ENCODE measurements around the gene PLEKHG2.
A peak's percentile ranks its signal among the peaks of the same experiment; 100 is the strongest.

Gene PLEKHG2

DNA sequence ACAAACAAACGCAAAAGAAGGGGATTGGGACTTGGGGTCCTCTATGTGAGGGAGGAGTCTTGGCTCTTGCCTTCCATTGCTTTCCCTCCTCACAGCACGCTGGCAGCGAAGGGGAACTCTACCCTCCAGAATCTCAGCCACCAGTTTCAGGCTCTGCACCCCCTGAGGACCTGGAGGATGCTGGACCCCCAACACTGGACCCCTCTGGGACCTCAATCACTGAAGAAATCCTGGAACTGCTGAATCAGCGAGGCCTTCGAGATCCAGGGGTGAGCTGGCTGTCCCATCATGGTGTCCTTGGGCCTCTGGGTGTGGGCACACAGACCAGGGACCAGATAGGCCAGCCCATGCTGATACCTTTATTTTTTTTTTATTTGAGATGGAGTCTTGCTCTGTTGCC, 9.6 kb downstream of the PLEKHG2 start:
- no peak for DNase-seq (ENCODE audit: low spot score)

DNA sequence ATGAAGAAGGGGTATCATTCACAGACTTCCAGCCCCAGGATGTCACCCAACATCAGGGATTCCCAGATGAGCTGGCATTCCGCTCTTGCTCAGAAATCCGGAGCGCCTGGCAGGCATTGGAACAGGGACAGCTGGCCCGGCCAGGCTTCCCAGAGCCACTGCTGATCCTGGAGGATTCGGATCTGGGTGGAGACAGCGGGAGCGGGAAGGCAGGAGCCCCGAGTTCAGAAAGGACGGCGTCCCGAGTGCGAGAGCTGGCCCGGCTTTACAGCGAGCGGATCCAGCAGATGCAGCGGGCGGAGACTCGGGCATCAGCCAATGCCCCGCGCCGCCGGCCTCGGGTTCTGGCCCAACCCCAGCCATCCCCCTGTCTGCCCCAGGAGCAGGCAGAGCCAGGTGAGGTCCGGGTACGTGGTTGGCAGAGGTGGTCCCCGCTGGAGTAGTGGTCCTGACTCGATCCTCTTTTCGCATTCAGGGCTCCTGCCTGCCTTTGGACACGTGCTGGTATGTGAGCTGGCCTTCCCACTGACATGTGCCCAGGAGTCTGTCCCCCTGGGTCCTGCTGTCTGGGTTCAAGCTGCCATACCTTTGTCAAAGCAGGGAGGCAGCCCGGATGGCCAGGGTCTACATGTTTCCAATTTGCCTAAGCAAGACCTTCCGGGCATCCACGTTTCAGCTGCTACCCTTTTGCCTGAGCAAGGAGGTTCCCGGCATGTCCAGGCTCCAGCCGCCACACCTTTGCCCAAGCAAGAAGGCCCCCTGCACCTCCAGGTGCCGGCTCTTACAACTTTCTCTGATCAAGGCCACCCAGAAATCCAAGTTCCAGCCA, 11.0 kb downstream of the PLEKHG2 start:
- no peak for DNase-seq (ENCODE audit: low spot score)

DNA sequence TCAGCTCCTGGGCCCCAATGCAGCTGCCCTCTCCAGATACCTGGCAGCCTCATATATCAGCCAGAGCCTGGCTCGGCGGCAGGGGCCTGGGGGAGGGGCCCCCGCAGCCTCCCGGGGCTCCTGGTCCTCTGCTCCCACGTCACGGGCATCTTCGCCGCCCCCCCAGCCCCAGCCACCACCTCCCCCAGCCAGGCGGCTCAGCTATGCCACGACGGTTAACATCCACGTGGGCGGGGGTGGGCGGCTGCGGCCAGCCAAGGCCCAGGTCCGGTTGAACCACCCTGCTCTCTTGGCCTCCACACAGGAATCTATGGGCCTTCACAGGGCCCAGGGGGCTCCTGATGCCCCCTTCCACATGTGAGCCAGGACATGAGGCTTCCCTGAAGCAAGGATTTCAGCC, 12.5 kb downstream of the PLEKHG2 start:
- no peak for DNase-seq (ENCODE audit: low spot score)

DNA sequence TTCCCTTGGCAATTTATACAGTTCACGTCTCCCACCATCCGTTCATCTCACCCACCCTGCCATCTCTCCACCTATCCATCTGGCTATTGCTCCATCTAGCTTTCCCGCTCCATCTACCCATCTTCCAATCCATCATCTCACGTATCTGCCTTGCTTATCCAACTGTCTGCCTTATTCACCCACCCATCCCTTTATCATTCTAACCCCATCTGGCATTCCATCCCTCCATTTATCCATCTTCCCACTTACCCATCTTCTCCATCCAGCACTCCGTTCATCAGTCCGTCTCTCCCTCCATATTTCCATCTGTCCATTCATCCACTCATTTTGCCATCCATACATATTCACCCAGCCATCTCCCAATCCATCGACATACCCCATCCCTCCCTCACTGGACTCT, 13.3 kb downstream of the PLEKHG2 start:
- DNase-seq (ENCODE audit: low spot score), result no peak

DNA sequence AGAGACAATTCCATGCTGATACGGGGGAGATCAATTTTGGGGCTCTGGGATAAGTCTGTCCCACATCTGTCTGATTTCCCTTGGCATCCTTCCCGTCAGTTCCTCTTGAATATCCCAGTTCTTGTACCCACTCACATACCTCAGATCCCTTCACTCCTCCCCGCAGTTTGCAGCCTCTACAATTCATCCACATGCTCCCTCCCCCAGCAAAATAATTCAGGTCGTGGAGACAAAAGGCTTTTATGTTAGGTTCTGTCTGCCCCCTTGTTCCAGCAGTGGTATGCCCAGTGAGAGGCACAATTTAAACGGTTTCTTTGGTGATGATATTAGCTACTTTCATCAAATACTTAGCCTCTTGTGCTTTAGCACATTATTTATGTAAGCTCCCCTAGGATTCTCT, 13.7 kb downstream of the PLEKHG2 start:
- no peak for DNase-seq (ENCODE audit: low spot score)

DNA sequence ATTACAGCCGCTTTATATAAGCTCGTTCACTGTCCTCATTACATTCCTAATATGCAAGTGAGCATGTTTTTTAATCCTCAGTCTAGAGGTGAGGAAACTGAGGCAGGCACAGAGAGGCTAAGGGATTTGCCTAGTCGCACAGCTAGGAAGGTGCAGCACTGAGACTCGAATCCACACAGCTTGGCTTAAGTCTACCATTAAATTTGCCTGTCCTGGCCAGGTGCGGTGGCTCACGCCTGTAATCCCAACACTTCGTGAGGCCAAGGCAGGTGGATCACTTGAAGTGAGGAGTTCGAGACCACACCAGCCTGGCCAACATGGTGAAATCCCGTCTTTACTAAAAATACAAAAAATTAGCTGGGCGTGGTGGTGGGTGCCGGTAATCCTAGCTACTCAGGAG, 15.2 kb downstream of the PLEKHG2 start:
- DNase-seq (ENCODE audit: low spot score), result no peak

DNA sequence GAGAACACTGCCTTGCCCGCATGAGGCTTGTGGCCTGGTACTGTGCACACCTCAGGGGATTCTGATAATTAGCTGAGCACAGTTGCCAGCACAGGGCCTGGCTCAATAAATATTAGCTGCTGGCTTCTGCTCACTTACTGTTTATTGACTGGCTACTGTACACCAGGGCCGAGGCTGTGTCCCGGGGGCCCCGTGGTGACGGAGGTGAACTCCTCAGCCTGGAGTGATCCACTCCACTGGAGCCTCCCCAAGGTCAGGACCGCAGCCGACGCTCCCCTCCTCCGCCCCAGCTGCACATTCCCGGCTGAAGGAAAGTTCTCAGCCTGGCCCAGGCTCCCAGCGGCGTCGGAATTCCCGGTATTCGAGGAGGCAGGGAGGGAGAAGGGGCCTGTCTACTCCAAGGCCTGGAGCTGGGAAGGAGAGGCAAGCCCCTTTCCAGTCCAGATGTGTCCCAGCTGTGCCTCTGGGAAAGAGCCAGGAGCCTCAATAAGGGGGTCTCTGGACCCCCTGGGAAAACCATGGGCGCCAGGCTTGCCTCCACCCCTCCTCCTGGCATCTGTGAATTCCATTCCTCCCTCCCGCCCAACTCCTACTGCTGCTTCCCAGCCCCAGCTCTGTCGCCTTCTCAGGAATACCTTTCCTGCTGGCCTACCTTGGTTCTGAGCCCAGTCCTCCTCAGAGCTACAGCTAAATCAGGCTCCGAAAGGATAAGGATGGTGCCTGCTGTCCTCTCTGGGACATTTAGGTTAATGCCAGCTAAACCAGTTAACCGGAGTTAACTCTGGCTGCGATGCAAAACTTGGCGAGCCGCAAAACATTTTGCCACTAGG, 16.0 kb downstream of the PLEKHG2 start:
- peak; percentile 89 for DNase-seq (ENCODE audit: low spot score)

DNA sequence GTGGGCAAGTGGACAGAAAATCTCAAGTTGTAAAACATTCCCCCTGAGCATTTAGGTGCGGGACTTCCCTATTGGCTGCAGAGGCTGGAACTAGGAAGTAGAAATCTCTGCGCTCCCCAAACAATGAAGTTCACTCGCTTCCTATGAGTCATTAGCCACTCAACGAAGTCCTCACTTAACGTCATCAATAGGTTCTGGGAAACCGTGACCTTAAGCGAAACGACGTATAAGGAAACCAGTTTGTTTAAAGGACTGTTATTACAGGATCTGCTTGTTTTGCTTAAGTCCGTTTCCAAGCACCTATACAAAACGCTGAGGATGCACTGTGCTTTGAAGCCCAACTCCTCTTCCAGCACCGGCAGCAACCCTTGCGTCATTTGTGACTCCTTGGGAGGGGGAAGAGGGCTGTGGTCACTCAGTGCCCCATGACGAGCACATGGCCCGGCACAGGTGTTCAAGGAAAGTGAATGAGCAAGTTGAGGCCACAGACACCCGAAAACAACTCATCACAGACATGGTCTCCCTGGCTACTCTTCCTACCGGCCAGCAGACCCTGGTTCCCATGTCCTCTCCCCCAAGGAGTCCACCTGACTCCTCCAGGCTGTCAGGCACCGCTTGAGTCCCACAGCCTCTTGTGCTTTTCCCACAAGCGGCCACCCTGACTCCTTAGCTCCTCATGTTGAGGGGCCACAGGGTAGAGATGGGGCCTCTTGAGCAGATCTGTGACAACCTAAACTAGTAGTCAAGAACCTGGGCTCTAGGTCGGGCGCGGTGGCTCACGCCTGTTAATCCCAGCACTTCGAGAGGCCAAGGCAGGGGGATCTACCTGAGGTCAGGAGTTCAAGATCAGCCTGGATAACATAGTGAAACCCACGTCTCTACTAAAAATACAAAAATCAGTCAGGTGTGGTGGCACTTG, 18.5 kb downstream of the PLEKHG2 start:
- DNase-seq (ENCODE audit: low spot score), result no peak

DNA sequence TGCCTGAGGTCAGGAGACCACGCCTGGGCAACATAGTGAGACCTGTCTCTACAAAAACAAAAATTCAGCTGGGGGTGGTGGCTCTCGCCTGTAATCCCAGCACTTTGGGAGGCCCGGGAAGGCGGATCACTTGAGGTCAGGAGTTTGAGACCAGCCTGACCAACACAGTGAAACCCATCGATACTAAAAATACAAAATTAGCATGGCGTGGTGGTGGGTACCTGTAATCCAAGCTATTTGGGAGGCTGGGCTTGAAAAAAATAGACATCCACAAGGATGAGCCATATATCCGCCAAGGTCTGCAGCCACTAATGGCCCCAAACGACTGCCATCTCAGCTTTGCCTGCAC, 20.2 kb downstream of the PLEKHG2 start:
- no peak for DNase-seq (ENCODE audit: low spot score)

DNA sequence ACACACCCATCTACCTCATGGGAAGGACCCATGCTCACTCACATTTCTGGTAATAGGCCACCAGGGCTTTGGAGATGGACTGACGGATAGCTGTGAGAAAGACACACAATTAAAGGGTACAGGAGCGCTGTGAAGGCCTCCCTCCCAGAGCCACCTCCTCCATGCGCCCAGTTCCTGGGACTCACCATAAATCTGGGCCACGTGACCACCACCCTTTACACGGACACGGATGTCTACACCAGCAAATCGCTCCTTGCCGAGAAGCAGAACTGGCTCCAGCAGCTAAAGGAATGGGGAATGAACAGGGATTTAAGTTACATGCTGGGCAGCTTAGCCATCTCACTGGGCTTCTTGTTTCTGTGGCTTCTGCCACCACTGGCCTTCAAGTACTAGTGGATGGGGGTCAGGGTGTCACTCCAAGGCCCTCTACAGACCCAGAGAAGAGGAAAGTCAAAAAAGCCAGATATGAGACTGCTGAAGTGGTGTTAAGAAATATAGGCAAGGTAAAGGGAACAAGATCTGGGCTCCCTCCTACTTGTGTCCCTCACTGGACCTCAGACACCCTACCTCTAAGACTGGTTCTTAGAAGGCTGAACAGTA, 21.1 kb downstream of the PLEKHG2 start:
- DNase-seq (ENCODE audit: low spot score), result no peak

DNA sequence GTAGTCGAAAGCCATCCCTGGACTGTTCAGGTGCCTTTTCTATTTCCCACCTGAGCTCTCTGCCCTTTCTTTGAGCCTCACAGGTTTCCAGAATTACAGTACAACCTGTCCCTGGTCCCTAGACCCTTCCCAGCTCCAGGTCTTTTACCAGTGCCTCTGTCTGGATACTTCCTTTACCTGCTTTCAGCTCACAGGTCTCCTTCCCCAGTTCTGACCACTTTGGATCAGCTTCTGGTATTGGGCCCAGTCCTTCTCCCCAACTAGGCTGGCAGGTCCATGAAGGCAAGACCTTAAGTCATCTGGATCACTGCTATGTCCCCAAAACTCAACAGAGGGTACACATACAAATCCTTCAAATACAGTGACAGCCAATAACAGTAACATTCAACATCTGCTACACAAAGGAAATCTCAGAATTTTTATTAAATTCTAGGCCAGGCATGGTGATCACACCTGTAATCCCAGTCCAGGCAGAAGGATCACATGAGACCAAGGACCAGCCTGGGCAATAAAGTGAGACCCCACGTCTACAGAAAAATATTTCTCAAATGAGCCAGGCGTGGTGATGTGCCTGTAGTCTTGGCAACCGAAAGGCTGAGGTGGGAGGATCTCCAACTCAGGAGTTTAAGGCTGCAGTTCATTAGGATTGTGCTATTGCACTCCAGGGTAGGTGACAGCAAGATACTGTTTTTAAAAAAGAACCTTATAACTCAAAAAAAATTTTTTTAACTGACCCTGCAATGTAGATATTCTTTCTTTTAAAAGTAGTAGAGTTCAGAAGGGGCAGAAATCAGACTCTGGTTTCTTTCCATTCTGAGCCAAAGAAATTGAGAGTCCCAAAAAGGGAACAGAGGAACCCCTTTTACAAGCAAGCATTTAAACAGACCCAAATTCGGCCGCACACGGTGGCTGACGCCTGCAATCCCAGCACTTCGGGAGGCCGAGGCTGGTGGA, 21.9 kb downstream of the PLEKHG2 start:
- DNase-seq (ENCODE audit: low spot score), result no peak

DNA sequence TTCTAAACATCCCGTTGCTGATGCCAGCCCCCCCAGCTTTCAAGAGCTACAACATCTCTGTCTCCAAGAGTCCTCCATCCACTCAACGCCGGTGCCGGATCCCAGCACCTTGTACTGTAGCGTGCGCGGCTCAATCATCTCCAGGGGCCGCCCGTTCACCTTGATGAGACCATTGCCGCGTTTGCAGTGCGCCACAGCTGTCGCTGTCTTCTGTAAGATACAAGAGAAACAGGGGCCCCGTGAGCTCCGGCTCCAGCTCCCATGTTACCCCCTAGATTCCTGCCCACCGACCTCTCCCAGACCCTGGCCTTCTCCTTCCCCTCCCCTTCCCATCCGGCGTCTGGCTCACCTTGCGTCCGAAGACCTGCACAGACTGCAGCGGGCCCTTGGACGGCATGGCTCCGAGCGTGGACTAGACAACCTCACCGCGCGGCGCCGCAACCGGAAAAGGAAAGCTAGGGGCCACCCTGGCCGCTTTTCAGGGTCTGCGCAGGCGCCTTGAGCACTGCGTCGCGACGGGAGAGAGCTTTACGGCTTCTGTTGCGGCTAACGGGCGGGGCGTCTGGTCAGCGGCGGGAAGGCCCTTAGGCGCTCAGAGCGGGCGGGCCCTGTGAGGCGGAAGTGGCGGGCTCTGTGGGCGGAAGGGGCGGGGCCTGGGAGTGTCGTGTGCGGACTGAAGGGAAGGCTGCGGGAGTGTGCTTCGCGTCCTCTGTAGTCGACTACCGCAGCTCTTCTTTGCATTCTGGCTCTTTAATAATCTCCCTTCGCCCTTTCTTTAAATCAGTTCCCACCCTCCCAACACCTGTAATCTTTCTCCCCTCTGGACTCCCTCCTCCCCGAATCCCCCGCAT, 23.3 kb downstream of the PLEKHG2 start, which contains the start of gene RPS16:
TSS of gene RPS16 (minus strand) at position 451 of the 851 bp plus-strand sequence. CDS start at position 397, 54 bp downstream.
- peak; percentile 97 for DNase-seq (ENCODE audit: low spot score)

DNA sequence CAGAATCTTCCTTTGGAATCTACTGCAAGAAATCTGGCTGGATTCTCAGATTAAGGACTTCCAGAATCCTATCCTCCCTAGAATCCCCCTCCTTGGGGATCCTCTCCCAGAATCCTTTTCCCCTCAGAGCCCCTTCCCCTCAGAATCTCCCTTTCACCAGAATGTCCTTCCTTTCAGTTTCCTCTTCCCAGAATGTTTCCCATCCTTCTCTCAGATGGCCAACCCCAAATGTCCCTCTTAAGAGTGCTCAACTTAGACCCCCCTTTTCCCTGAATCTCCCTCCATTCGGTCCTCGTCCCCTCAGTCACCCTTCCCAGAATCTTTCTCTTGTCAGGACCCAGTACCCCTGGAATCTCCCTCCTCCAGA, 23.9 kb downstream of the PLEKHG2 start:
- DNase-seq (ENCODE audit: low spot score), result no peak

DNA sequence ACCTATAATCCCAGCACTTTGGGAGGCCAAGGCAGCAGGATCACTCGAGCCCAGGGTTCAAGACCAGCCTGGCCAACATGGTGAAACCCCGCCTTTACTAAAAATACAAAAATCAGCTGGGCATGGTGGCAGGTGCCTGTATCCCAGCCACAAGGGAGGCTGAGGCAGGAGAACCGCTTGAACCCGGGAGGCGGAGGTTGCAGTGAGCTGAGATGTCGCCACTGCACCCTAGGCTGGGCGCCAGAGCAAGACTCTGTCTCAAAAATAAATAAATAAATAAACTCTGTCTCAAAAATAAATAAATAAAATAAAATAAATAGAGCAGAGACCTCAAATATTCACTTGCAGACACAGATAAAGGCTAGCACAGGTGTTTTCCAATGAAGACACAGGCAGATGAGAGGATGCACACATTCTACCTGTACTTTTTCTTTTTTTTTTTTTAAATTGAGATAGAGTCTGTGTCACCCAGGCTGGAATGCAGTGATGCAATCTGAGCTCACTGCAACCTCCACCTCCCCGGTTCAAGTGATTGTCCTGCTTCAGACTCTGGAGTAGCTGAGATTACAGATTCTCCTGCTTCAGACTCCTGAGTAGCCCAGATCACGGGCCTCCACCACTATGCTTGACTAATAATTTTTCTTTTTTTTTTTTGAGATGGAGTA, 25.9 kb downstream of the PLEKHG2 start:
- no peak for DNase-seq (ENCODE audit: low spot score)

DNA sequence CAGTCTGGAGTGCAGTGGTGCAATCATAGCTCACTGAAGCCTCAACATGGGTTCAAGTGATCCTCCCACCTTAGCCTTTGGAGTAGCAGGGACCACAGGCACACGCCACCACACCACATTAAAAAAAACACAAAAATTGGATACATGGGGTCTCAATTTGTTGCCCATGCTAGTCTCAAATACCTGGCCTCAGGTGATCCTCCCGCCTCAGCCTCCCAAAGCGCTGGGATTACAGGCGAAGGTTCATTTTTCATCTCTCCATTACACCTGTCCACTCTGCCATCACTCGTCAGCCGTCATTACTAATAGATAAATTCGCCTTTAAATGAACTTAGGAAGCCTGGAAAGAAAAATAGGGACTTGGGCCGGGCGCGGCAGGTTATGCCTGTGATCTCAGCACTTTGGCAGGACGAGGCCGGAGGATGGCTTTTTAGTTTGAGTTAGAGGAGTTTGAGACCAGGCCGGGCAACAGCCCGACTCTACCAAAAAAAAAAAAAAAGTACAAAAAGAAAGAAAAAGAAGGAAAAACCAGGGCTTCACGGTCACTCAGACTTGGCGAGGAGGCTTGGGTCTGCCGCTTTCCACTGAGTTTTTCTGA, 32.2 kb downstream of the PLEKHG2 start:
- no peak for DNase-seq (ENCODE audit: low spot score)

DNA sequence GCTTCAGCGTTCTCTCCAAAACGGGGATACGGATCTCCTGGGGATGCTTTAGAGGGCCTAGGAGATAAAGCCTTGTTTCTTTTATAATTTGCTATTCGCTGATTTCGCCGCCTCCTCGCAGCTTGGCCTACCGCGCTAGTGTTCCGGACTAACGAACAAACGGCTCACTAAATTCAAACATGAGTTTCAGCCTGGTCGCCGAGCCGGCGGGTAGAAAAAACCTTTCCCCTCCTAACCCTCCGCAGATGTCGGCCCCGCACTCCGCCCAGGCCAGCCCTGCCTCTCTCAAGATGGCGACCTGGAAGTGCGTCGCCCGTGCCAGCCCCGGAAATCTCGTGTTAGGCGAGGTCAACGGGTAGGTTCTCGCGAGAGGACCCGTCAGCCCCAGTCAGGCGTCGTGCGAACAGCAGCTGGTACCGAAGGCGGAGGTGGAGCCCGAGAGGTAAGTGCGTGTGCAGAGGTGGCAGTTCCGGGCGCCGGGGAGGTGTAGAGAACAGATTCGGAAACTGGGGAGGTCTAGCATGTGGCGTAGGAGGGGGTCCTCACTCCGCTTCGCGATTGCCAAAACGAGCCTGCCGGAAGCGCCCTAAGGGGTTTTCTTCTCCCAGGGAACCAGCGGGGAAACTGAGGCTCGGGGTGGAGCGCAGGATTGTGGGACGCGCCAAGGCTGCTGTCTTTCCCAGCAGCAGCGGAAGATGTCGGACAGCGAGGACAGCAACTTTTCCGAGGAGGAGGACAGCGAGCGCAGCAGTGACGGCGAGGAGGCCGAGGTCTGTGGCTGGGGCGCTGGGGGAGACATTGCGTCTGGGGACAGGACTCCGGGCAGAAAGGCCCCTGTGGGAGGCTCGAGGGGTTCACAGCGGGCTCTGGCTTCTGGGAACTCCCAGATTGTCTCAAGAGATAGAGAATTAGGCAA, 33.0 kb downstream of the PLEKHG2 start, which contains the start of gene SUPT5H:
TSS of gene SUPT5H (plus strand) at position 387 of the 916 bp plus-strand sequence. CDS start at position 696, 309 bp downstream.
- peak; percentile 98 for DNase-seq (ENCODE audit: low spot score)

DNA sequence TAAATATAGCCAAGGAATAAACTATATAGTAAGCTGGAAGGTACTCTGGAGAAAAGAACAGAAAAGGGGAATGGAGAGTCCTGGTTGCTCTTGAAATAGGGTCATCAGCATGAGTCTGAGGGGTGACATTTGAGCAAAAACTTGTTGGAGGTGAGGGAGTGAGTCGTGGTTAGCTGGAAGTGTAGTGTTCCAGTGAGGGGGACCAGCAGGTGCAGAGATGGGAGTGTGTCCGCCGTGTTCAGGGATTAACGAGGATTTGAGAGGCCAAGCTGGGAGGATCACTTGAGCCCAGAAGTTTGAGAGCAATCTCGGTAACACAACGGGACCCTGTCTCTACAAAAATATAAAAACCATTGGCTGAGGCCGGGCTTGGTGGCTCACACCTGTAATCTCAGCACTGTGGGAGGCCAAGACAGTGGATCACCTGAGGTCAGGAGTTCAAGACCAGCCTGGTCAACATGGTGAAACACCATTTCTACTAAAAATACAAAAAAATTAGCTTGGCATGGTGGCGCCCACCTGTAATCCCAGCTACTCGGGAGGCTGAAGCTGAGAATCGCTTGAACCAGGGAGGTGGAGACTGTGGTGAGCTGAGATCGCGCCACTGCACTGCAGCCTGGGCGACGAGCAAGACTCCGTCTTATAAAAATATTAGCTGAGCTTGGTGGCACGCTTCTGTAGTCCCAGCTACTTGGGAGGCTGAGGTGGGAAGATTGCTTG, 34.1 kb downstream of the PLEKHG2 start:
- DNase-seq (ENCODE audit: low spot score), result no peak

Measured in AG08395 (cell line).